Sigmoid colon (tissue), 4 donors: ENCODE data around the gene CFAP44.

Experiments used
- EP300 ChIP-seq, 4 donors: sonication (generic); formaldehyde crosslinking; IDR thresholded peaks; one replicate each; pipeline ENCODE4 v1.6.1; 2017; ENCODE audit warnings: antibody characterized with exemption in 4 of 4
- POLR2A ChIP-seq, 2 donors: fragments of 450-650 bp; IDR thresholded peaks; one replicate each; pipeline ENCODE4 v1.6.1; 2016; ENCODE audit warnings: antibody characterized with exemption in 2 of 2, mild to moderate bottlenecking in 2 of 2, moderate library complexity in 2 of 2
- POLR2AphosphoS5 ChIP-seq, 4 donors: sonication (generic); formaldehyde crosslinking; IDR thresholded peaks; one replicate each; pipeline ENCODE4 v1.6.1; 2017; ENCODE audit warnings: antibody characterized with exemption in 4 of 4
- TF ChIP-seq, protein P1 (sequence below), 4 experiments: fragments of 450-650 bp in 3 of 4; fragments of 200-600 bp in 1 of 4; IDR thresholded peaks; one replicate each; pipeline ENCODE4 v1.5.1; 2016 to 2019; ENCODE audit warnings: antibody characterized with exemption in 4 of 4, mild to moderate bottlenecking in 3 of 4, moderate library complexity in 2 of 4

- TF ChIP-seq, protein P1, sequence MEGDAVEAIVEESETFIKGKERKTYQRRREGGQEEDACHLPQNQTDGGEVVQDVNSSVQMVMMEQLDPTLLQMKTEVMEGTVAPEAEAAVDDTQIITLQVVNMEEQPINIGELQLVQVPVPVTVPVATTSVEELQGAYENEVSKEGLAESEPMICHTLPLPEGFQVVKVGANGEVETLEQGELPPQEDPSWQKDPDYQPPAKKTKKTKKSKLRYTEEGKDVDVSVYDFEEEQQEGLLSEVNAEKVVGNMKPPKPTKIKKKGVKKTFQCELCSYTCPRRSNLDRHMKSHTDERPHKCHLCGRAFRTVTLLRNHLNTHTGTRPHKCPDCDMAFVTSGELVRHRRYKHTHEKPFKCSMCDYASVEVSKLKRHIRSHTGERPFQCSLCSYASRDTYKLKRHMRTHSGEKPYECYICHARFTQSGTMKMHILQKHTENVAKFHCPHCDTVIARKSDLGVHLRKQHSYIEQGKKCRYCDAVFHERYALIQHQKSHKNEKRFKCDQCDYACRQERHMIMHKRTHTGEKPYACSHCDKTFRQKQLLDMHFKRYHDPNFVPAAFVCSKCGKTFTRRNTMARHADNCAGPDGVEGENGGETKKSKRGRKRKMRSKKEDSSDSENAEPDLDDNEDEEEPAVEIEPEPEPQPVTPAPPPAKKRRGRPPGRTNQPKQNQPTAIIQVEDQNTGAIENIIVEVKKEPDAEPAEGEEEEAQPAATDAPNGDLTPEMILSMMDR (IDR thresholded peaks at IDR 0.05) = no peak
- TF ChIP-seq POLR2AphosphoS5 (IDR thresholded peaks at IDR 0.05) (no peak), POLR2A (IDR thresholded peaks at IDR 0.05) (no peak), EP300 (IDR thresholded peaks at IDR 0.05) (no peak)
These were observed 9.5 kb downstream of the CFAP44 start for GRCh38 chr3:113431811-113432210.
